ENCODE measurements around the gene GHRHR.

GRCh38 chr7:31014826-31015225 lies 51.1 kb downstream of the GHRHR start:
- TF ChIP-seq POLR2A (IDR thresholded peaks at IDR 0.05; ENCODE audit: low read length): no peak
- TF ChIP-seq GATA1 (IDR thresholded peaks at IDR 0.05; ENCODE audit: low read depth, low read length): no peak

All from erythroblast (primary cell).